IPS-15b (cell line): ENCODE results near the gene SARDH.

ENCODE experiments used
- H3K27me3 ChIP-seq: one replicate; pipeline ENCODE4 v1.6.1; 2013; ENCODE audit warnings: low read length; ENCODE audit not compliant: control insufficient read depth, insufficient read depth
- H3K36me3 ChIP-seq: one replicate; pipeline ENCODE4 v1.6.1; 2013; ENCODE audit warnings: low read length; ENCODE audit not compliant: control insufficient read depth, insufficient read depth
- H3K4me1 ChIP-seq: one replicate; pipeline ENCODE4 v1.6.1; 2013; ENCODE audit warnings: mild to moderate bottlenecking, low read length; ENCODE audit not compliant: control insufficient read depth, insufficient read depth
- H3K4me3 ChIP-seq: one replicate; pipeline ENCODE4 v1.5.1; 2013; ENCODE audit warnings: low read depth, low read length
- H3K9ac ChIP-seq: one replicate; pipeline ENCODE4 v1.6.1; 2013; ENCODE audit warnings: low read depth, mild to moderate bottlenecking, low read length
- H3K9me3 ChIP-seq: one replicate; pipeline ENCODE4 v1.6.1; 2013; ENCODE audit warnings: mild to moderate bottlenecking, low read length; ENCODE audit not compliant: control insufficient read depth, insufficient read depth

The SARDH gene

GRCh38 chr9:133727277-133727875, 10.8 kb downstream of the SARDH start:
- Histone ChIP-seq H3K36me3 (no peaks in the 10 kb centered on the region), H3K4me1 (no peaks in the 10 kb centered on the region), H3K9ac (no peak overlapping the region), H3K27me3 (no peaks in the 10 kb centered on the region), H3K4me3 (no peak overlapping the region), H3K9me3 (no peaks in the 10 kb centered on the region)

- Histone ChIP-seq H3K4me3 (no peak overlapping the region), H3K4me1 (no peaks in the 10 kb centered on the region), H3K9me3 (no peaks in the 10 kb centered on the region), H3K36me3 (no peaks in the 10 kb centered on the region), H3K9ac (no peak overlapping the region), H3K27me3 (no peaks in the 10 kb centered on the region)
These were observed 11.5 kb downstream of the SARDH start for GRCh38 chr9:133726401-133727276.

- Histone ChIP-seq H3K27me3 (no peaks in the 10 kb centered on the region), H3K36me3 (no peaks in the 10 kb centered on the region), H3K4me3 (no peak overlapping the region), H3K4me1 (no peaks in the 10 kb centered on the region), H3K9ac (no peak overlapping the region), H3K9me3 (no peaks in the 10 kb centered on the region)
These were observed 12.3 kb downstream of the SARDH start for GRCh38 chr9:133725886-133726285.

- no peak overlapping the region for H3K4me3 ChIP-seq
- H3K9ac ChIP-seq = no peak overlapping the region
- no peaks in the 10 kb centered on the region for H3K4me1 ChIP-seq
- H3K36me3 ChIP-seq = no peaks in the 10 kb centered on the region
- no peaks in the 10 kb centered on the region for H3K9me3 ChIP-seq
- H3K27me3 ChIP-seq = no peaks in the 10 kb centered on the region
These were observed 19.4 kb downstream of the SARDH start for GRCh38 chr9:133718563-133719315.

- no peaks in the 10 kb centered on the region for H3K27me3 ChIP-seq
- H3K4me3 ChIP-seq = no peak overlapping the region
- no peak overlapping the region for H3K9ac ChIP-seq
- H3K36me3 ChIP-seq = no peaks in the 10 kb centered on the region
- no peaks in the 10 kb centered on the region for H3K4me1 ChIP-seq
- H3K9me3 ChIP-seq = no peaks in the 10 kb centered on the region
These were observed 20.8 kb downstream of the SARDH start for GRCh38 chr9:133717113-133718031.

- no peaks in the 10 kb centered on the region for H3K27me3 ChIP-seq
- no peaks in the 10 kb centered on the region for H3K9me3 ChIP-seq
- H3K4me1 ChIP-seq = no peaks in the 10 kb centered on the region
- no peak overlapping the region for H3K9ac ChIP-seq
- H3K4me3 ChIP-seq = no peak overlapping the region
- no peaks in the 10 kb centered on the region for H3K36me3 ChIP-seq
These were observed 21.5 kb downstream of the SARDH start for GRCh38 chr9:133716564-133717112.

GRCh38 chr9:133715866-133716563, 22.1 kb downstream of the SARDH start:
- H3K4me3 ChIP-seq = no peak overlapping the region
- no peak overlapping the region for H3K9ac ChIP-seq
- H3K4me1 ChIP-seq = no peaks in the 10 kb centered on the region
- H3K36me3 ChIP-seq = no peaks in the 10 kb centered on the region
- H3K9me3 ChIP-seq = no peaks in the 10 kb centered on the region
- H3K27me3 ChIP-seq = no peaks in the 10 kb centered on the region

GRCh38 chr9:133715295-133715865, 22.8 kb downstream of the SARDH start:
- Histone ChIP-seq H3K27me3 (no peaks in the 10 kb centered on the region), H3K9ac (no peak overlapping the region), H3K4me1 (no peaks in the 10 kb centered on the region), H3K4me3 (no peak overlapping the region), H3K36me3 (peaks cover 2% of the 10 kb centered on the region), H3K9me3 (no peaks in the 10 kb centered on the region)

GRCh38 chr9:133714606-133715294, 23.4 kb downstream of the SARDH start:
- Histone ChIP-seq H3K9me3 (no peaks in the 10 kb centered on the region), H3K9ac (no peak overlapping the region), H3K36me3 (peaks cover 2% of the 10 kb centered on the region), H3K4me1 (no peaks in the 10 kb centered on the region), H3K4me3 (no peak overlapping the region), H3K27me3 (no peaks in the 10 kb centered on the region)

GRCh38 chr9:133713960-133714495, 24.1 kb downstream of the SARDH start:
- no peaks in the 10 kb centered on the region for H3K9me3 ChIP-seq
- no peak overlapping the region for H3K4me3 ChIP-seq
- peaks cover 2% of the 10 kb centered on the region for H3K36me3 ChIP-seq
- H3K9ac ChIP-seq = no peak overlapping the region
- no peaks in the 10 kb centered on the region for H3K27me3 ChIP-seq
- H3K4me1 ChIP-seq = no peaks in the 10 kb centered on the region
